Mammary epithelial cell (primary cell): ENCODE data around the gene ACP4.

ENCODE experiments used
- EZH2 ChIP-seq: IDR thresholded peaks from 2 replicates; pipeline ENCODE4 v1.6.1; 2012; ENCODE audit warnings: low read length, inconsistent platforms, borderline replicate concordance
- TF ChIP-seq, protein P1 (sequence below), 2 donors: IDR thresholded peaks in 1 of 2; conservative IDR thresholded peaks in 1 of 2; 2 replicates each; pipeline ENCODE4 v1.5.1; 2011 to 2012; ENCODE audit warnings: inconsistent platforms in 2 of 2, low read length in 2 of 2, mild to moderate bottlenecking in 2 of 2, control low read depth in 1 of 2, low read depth in 1 of 2; ENCODE audit not compliant: insufficient read depth in 1 of 2; ENCODE audit errors: extremely low read depth in 1 of 2

DNA sequence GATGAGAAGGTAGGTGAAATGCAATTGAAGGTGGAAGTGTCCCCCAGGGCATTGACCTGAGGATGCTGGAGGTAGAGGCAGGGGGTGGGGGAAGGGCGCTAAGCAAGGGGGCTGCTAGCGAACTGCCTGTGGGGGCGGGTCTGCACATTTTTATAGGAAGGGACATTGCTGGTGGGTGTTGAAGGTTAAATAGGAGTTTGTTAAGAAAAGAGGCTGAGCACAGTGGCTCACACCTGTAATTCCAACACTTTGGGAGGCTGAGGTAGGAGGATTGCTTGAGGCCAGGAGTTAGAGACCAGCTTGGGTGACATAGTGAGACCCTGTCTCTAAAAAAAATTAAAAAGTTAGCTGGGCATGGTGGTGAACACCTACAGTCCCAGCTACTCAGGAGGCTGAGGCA is 5.5 kb upstream of the ACP4 start:
- TF ChIP-seq, protein P1, sequence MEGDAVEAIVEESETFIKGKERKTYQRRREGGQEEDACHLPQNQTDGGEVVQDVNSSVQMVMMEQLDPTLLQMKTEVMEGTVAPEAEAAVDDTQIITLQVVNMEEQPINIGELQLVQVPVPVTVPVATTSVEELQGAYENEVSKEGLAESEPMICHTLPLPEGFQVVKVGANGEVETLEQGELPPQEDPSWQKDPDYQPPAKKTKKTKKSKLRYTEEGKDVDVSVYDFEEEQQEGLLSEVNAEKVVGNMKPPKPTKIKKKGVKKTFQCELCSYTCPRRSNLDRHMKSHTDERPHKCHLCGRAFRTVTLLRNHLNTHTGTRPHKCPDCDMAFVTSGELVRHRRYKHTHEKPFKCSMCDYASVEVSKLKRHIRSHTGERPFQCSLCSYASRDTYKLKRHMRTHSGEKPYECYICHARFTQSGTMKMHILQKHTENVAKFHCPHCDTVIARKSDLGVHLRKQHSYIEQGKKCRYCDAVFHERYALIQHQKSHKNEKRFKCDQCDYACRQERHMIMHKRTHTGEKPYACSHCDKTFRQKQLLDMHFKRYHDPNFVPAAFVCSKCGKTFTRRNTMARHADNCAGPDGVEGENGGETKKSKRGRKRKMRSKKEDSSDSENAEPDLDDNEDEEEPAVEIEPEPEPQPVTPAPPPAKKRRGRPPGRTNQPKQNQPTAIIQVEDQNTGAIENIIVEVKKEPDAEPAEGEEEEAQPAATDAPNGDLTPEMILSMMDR (conservative IDR thresholded peaks at IDR 0.05 in 1 of 2, IDR thresholded peaks at IDR 0.05 in 1 of 2; ENCODE audit: extremely low read depth in 1 of 2, insufficient read depth in 1 of 2, low read depth in 1 of 2, low read length in 2 of 2), result no peak
- no peak for TF ChIP-seq EZH2
